ENCODE measurements around the gene METTL25B. TPM values are rescaled to one million over a fixed set of nuclear protein-coding genes. Genes with fewer than 3 reads are reported as not detected.

METTL25B gene
- total and polyA plus RNA-seq, 10 of the 15 experiments (the other 5 are each of a cell fraction or from before 2014, with no cell fraction given): 5.9 to 25.2 (median 13.5) TPM

DNA sequence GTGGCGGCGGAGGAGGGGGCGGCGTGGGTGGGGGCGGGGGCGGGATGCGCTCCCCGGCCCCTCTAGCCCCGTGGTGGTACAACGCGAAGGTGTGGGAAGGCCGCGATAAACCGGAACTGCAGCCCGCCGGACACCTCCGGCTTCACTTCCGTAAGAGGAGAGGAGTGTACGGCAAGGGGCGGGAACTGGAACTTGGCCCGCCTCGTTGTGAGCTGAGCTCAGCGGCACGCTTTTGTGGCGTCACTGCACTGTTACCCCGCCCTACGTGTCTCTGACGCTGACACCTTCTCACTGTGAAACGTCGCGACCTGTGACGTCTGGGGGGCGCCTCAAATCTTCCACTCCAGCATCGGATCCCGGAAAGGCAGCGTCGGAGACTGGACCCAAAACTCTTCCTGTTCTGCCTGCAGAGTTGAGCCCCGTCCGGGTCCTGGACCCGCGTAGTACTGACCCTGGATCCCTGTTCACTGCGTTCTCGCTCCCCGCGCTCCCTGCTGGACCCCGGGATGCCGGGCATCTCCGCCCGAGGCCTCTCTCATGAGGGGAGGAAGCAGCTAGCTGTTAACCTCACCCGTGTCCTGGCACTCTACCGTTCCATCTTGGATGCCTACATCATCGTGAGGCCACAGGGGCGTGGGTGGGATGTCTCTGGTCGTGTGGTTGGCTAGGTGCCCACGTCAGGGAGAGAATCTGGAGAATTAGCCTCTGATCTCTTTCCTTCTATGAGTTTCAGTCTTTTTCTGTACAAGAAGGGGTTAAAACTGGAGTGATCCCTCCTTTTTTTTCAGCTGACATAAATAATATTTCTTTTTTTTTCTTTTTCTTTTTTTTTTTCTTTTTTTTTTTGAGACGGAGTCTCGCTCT lies 562 bp downstream of the METTL25B start, which contains the start of gene ISG20L2 (continued):
- TF ChIP-seq, protein P1, sequence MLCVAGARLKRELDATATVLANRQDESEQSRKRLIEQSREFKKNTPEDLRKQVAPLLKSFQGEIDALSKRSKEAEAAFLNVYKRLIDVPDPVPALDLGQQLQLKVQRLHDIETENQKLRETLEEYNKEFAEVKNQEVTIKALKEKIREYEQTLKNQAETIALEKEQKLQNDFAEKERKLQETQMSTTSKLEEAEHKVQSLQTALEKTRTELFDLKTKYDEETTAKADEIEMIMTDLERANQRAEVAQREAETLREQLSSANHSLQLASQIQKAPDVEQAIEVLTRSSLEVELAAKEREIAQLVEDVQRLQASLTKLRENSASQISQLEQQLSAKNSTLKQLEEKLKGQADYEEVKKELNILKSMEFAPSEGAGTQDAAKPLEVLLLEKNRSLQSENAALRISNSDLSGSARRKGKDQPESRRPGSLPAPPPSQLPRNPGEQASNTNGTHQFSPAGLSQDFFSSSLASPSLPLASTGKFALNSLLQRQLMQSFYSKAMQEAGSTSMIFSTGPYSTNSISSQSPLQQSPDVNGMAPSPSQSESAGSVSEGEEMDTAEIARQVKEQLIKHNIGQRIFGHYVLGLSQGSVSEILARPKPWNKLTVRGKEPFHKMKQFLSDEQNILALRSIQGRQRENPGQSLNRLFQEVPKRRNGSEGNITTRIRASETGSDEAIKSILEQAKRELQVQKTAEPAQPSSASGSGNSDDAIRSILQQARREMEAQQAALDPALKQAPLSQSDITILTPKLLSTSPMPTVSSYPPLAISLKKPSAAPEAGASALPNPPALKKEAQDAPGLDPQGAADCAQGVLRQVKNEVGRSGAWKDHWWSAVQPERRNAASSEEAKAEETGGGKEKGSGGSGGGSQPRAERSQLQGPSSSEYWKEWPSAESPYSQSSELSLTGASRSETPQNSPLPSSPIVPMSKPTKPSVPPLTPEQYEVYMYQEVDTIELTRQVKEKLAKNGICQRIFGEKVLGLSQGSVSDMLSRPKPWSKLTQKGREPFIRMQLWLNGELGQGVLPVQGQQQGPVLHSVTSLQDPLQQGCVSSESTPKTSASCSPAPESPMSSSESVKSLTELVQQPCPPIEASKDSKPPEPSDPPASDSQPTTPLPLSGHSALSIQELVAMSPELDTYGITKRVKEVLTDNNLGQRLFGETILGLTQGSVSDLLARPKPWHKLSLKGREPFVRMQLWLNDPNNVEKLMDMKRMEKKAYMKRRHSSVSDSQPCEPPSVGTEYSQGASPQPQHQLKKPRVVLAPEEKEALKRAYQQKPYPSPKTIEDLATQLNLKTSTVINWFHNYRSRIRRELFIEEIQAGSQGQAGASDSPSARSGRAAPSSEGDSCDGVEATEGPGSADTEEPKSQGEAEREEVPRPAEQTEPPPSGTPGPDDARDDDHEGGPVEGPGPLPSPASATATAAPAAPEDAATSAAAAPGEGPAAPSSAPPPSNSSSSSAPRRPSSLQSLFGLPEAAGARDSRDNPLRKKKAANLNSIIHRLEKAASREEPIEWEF (IDR thresholded peaks at IDR 0.05; ENCODE audit: insufficient replicate concordance, low read depth, low read length): no peak
- TF ChIP-seq, protein P2, sequence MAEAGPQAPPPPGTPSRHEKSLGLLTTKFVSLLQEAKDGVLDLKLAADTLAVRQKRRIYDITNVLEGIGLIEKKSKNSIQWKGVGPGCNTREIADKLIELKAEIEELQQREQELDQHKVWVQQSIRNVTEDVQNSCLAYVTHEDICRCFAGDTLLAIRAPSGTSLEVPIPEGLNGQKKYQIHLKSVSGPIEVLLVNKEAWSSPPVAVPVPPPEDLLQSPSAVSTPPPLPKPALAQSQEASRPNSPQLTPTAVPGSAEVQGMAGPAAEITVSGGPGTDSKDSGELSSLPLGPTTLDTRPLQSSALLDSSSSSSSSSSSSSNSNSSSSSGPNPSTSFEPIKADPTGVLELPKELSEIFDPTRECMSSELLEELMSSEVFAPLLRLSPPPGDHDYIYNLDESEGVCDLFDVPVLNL (IDR thresholded peaks at IDR 0.05; ENCODE audit: low read depth, low read length): no peak
- TF ChIP-seq PML (IDR thresholded peaks at IDR 0.05; ENCODE audit: low read length) (no peak), ETV6 (conservative IDR thresholded peaks at IDR 0.05 in 1 of 2, IDR thresholded peaks at IDR 0.05 in 1 of 2; ENCODE audit: borderline replicate concordance in 1 of 2, low read depth in 1 of 2) (no peak; a peak in 1 of 4 replicates), EZH2 (IDR thresholded peaks at IDR 0.05; ENCODE audit: borderline replicate concordance, control insufficient read depth, low read depth, low read length) (no peak), POU2F2 (IDR thresholded peaks at IDR 0.05; ENCODE audit: borderline replicate concordance, low read depth, low read length) (no peak; the same call in 2 of the 3 replicates), SIX5 (IDR thresholded peaks at IDR 0.05; ENCODE audit: low read depth, low read length, severe bottlenecking) (no peak), HCFC1 (IDR thresholded peaks at IDR 0.05; ENCODE audit: low read length) (peak; percentile 48; the same call in 1 of the 2 replicates), ZNF217 (IDR thresholded peaks at IDR 0.05) (no peak), CREM (IDR thresholded peaks at IDR 0.05; ENCODE audit: low read depth) (peak; percentile 99), CBX3 (IDR thresholded peaks at IDR 0.05; ENCODE audit: borderline replicate concordance, low read depth) (no peak)
- TF ChIP-seq, protein P3, sequence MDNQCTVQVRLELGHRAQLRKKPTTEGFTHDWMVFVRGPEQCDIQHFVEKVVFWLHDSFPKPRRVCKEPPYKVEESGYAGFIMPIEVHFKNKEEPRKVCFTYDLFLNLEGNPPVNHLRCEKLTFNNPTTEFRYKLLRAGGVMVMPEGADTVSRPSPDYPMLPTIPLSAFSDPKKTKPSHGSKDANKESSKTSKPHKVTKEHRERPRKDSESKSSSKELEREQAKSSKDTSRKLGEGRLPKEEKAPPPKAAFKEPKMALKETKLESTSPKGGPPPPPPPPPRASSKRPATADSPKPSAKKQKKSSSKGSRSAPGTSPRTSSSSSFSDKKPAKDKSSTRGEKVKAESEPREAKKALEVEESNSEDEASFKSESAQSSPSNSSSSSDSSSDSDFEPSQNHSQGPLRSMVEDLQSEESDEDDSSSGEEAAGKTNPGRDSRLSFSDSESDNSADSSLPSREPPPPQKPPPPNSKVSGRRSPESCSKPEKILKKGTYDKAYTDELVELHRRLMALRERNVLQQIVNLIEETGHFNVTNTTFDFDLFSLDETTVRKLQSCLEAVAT (IDR thresholded peaks at IDR 0.05): peak; percentile 86

All from GM12878 (cell line).